ENCODE data around the gene SPATA20.

The SPATA20 gene

GRCh38 chr17:50577451-50577954 is 30.5 kb downstream of the SPATA20 start:
- DNase-seq (ENCODE audit: low read depth in 2 of 2), result no peak

- DNase-seq (ENCODE audit: low read depth in 2 of 2), result no peak
Measured at GRCh38 chr17:50578173-50578572, 31.2 kb downstream of the SPATA20 start.

- DNase-seq (ENCODE audit: low read depth in 2 of 2), result no peak
Measured at GRCh38 chr17:50579399-50579798, 32.4 kb downstream of the SPATA20 start.

- DNase-seq (ENCODE audit: low read depth in 2 of 2), result no peak
Measured at GRCh38 chr17:50580646-50581045, 33.7 kb downstream of the SPATA20 start.

- no peak for DNase-seq (ENCODE audit: low read depth in 2 of 2)
Measured at GRCh38 chr17:50581316-50581715, 34.3 kb downstream of the SPATA20 start.

- no peak for DNase-seq (ENCODE audit: low read depth in 2 of 2)
Measured at GRCh38 chr17:50582741-50583140, 35.8 kb downstream of the SPATA20 start.

- DNase-seq (ENCODE audit: low read depth in 2 of 2), result no peak
Measured at GRCh38 chr17:50583641-50584040, 36.7 kb downstream of the SPATA20 start.

GRCh38 chr17:50584116-50584515 is 37.1 kb downstream of the SPATA20 start:
- DNase-seq (ENCODE audit: low read depth in 2 of 2), result no peak

- no peak for DNase-seq (ENCODE audit: low read depth in 2 of 2)
Measured at GRCh38 chr17:50584749-50585148, 37.8 kb downstream of the SPATA20 start.

GRCh38 chr17:50585346-50585745 is 38.4 kb downstream of the SPATA20 start:
- no peak for DNase-seq (ENCODE audit: low read depth in 2 of 2)

- DNase-seq (ENCODE audit: low read depth in 2 of 2), result no peak
Measured at GRCh38 chr17:50585891-50586290, 38.9 kb downstream of the SPATA20 start.

- no peak for DNase-seq (ENCODE audit: low read depth in 2 of 2)
Measured at GRCh38 chr17:50586421-50587247, 39.7 kb downstream of the SPATA20 start.

GRCh38 chr17:50587571-50587970 is 40.6 kb downstream of the SPATA20 start:
- DNase-seq (ENCODE audit: low read depth in 2 of 2), result no peak

- no peak for DNase-seq (ENCODE audit: low read depth in 2 of 2)
Measured at GRCh38 chr17:50588391-50589049, 41.5 kb downstream of the SPATA20 start.

- no peak for DNase-seq (ENCODE audit: low read depth in 2 of 2)
Measured at GRCh38 chr17:50589095-50589705, 42.2 kb downstream of the SPATA20 start.

GRCh38 chr17:50590946-50591737 is 44.2 kb downstream of the SPATA20 start:
- DNase-seq (ENCODE audit: low read depth in 2 of 2), result no peak

- DNase-seq (ENCODE audit: low read depth in 2 of 2), result no peak
Measured at GRCh38 chr17:50593321-50593720, 46.3 kb downstream of the SPATA20 start.

- no peak for DNase-seq (ENCODE audit: low read depth in 2 of 2)
Measured at GRCh38 chr17:50594128-50594823, 47.3 kb downstream of the SPATA20 start.

- no peak for DNase-seq (ENCODE audit: low read depth in 2 of 2)
Measured at GRCh38 chr17:50594892-50595291, 47.9 kb downstream of the SPATA20 start.

GRCh38 chr17:50596191-50597037 is 49.4 kb downstream of the SPATA20 start:
- DNase-seq (ENCODE audit: low read depth in 2 of 2), result no peak
